Right lobe of liver (tissue), 6 donors: Measurements from ENCODE around the gene MS4A7. TPM values are rescaled to one million over a fixed set of nuclear protein-coding genes. Genes with fewer than 3 reads are reported as not detected.

Source experiments
- ATAC-seq, 4 donors: fragments of 200-7000 bp; cut with Tn5 transposase; one replicate each; pipeline ENCODE4 v1.9.1; 2020; ENCODE audit warnings: mild to moderate bottlenecking in 4 of 4, moderate library complexity in 4 of 4
- DNase-seq, 3 donors: peaks; one replicate each; pipeline ENCODE4 v3.0.0-alpha.2; 2020
- H3K27ac ChIP-seq, 3 donors: fragments of 200-600 bp; one replicate each; pipeline ENCODE4 v1.8.0; 2022
- H3K27me3 ChIP-seq, 2 donors: fragments of 200-600 bp; one replicate each; pipeline ENCODE4 v1.8.0; 2022
- H3K36me3 ChIP-seq, 4 donors: fragments of 200-600 bp; sonication (generic) in 1 of 4; one replicate each; pipeline versions ENCODE4 v1.5.1 to v1.8.0; 2017 to 2022; ENCODE audit warnings: control low read depth in 1 of 4
- H3K4me1 ChIP-seq, 4 donors: fragments of 200-600 bp; sonication (generic) in 1 of 4; one replicate each; pipeline versions ENCODE4 v1.5.1 to v1.8.0; 2017 to 2022; ENCODE audit warnings: control low read depth in 1 of 4
- H3K4me3 ChIP-seq, 3 donors: fragments of 200-600 bp; one replicate each; pipeline ENCODE4 v1.8.0; 2022
- H3K9me3 ChIP-seq, 4 donors: fragments of 200-600 bp; sonication (generic) in 1 of 4; one replicate each; pipeline versions ENCODE4 v1.5.1 to v1.8.0; 2017 to 2022; ENCODE audit warnings: control low read depth in 1 of 4
- POLR2A ChIP-seq: fragments of 450-650 bp; IDR thresholded peaks from one replicate; pipeline ENCODE4 v1.6.1; 2017; ENCODE audit warnings: antibody characterized with exemption, mild to moderate bottlenecking
- WGBS: methylation state at CpG from one replicate; pipeline ENCODE4 v1.1.6; 2018; ENCODE audit warnings: low coverage, low lambda C conversion rate; ENCODE audit not compliant: insufficient coverage; ENCODE audit errors: missing lambda C conversion rate; 5-methylcytosine and 5-hydroxymethylcytosine counted together
- intact Hi-C, 2 donors: fragments of 100-400 bp; cut with DNase I; formaldehyde crosslinking; loops; one replicate each; pipeline versions ENCODE4 v1.11.2 to v1.14.1; 2022
- total RNA-seq, 6 experiments: library from RNA; depleted of rRNA in 2 of 6; stranded (reverse); fragments of >200 nt in 2 of 6; fragmentation: NEBNext Ultra II Directional in 3 of 6; extraction: Animal tissue kit (Norgen Biotek cat#: 25700) in 3 of 6; gene quantifications; one replicate each; pipeline versions ENCODE4 v1.1.0 to v1.2.4, GENCODE V29; 2016 to 2023
- TF ChIP-seq, protein P1 (sequence below), 4 donors: fragments of 200-600 bp in 3 of 4; fragments of 450-650 bp in 1 of 4; IDR thresholded peaks; one replicate each; pipeline versions ENCODE4 v1.5.1 to v1.8.0; 2016 to 2022; ENCODE audit warnings: antibody characterized with exemption in 4 of 4, mild to moderate bottlenecking in 2 of 4
- donor health status: DM: no; HTN: yes; CAD: no.
- donor health status: DM: no; HTN: no; CAD: no.
- donor health status: DM: no; HTN: no; CAD: no.
- donor health status: DM: no; HTN: yes; CAD: no.
- donor health status: DM: no; HTN: yes; CAD: no.

MS4A7 gene
- total RNA-seq, 6 experiments from 2014 or later: 10.9 to 47.8 (median 21.7) TPM

DNA sequence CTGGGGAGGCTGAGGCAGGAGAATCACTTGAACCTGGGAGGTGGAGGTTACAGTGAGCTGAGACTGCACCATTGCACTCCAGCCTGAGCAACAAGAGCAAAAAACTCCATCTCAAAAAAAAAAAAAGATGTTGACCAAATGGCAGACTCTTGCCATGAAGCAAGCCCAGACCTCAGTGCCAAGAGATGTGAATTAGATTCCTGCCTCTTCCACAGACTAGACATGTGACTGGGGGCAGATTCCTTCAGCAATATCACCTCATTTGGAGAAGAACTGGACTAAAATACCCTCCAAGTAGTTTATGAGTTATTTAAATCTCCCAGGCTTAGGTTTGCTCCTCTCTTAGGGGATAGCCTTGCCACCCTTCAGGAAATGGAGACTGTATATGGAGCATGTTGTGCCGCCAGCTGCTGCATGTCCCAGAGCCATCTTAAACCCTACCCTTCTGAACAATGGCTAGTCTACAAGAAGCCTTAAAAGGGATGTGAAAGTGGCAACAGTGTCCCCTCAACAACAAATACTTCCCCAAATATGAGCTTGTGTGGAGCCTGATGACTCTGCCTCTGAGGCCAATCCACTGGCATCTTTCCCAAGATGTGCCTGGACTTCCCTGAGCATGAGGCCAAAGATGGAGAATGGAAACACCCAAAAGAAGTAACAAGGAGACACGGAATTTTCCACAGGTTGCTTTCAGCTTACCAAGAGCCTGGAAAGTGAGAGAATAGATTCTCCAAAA lies 763 bp upstream of the MS4A7 start:
- TF ChIP-seq, protein P1, sequence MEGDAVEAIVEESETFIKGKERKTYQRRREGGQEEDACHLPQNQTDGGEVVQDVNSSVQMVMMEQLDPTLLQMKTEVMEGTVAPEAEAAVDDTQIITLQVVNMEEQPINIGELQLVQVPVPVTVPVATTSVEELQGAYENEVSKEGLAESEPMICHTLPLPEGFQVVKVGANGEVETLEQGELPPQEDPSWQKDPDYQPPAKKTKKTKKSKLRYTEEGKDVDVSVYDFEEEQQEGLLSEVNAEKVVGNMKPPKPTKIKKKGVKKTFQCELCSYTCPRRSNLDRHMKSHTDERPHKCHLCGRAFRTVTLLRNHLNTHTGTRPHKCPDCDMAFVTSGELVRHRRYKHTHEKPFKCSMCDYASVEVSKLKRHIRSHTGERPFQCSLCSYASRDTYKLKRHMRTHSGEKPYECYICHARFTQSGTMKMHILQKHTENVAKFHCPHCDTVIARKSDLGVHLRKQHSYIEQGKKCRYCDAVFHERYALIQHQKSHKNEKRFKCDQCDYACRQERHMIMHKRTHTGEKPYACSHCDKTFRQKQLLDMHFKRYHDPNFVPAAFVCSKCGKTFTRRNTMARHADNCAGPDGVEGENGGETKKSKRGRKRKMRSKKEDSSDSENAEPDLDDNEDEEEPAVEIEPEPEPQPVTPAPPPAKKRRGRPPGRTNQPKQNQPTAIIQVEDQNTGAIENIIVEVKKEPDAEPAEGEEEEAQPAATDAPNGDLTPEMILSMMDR (IDR thresholded peaks at IDR 0.05): no peak
- peak; percentile 29 for TF ChIP-seq POLR2A
- peak overlapping the region in 2 of 3 donors; percentile 43 to 58 for H3K27ac ChIP-seq
- H3K9me3 ChIP-seq: no peaks in the 10 kb centered on the region
- no peaks in the 10 kb centered on the region for H3K27me3 ChIP-seq
- H3K36me3 ChIP-seq: no peaks in the 10 kb centered on the region
- peak in 2 of 3 donors; percentile 31 to 52 for DNase-seq
- H3K4me1 ChIP-seq: no peaks in the 10 kb centered on the region
- intact Hi-C loops: no loop called here
- 68% methylated on average over 2 of the region's 2 CpGs for whole genome bisulfite sequencing
- H3K4me3 ChIP-seq: no peak overlapping the region
- peak; percentile 61 to 68 (median 66) for ATAC-seq

DNA sequence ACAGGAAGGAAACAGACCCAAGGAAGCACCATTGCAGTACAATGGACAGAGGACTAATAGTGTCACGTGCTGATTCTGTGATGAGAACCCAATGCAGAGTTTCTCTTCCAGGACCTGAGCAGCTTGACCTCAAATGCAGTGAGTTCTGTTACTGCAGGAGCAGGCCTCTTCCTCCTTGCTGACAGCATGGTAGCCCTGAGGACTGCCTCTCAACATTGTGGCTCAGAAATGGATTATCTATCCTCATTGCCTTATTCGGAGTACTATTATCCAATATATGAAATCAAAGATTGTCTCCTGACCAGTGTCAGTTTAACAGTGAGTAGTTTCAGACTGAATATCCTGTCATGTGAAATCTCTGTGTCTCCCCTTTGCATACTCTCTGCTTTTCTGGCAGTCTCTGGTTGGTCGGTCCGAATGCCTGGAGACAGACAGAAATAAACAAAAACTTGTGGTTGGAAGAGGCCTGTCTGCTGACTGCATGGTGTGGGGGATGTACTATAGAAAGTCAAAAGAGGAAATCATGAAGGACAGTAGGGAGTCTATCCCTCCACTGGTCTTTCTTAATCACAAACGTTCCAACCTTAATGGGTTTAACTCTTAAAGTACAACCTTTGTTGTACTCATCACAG lies 11.1 kb downstream of the MS4A7 start:
- H3K27ac ChIP-seq: no peak overlapping the region
- H3K4me3 ChIP-seq: no peak overlapping the region
- no peak for TF ChIP-seq POLR2A
- TF ChIP-seq, protein P1 (IDR thresholded peaks at IDR 0.05): no peak
- intact Hi-C loops: no loop called here
- H3K27me3 ChIP-seq: no peaks in the 10 kb centered on the region
- H3K4me1 ChIP-seq: no peaks in the 10 kb centered on the region
- no peaks in the 10 kb centered on the region for H3K36me3 ChIP-seq
- no peak for DNase-seq
- 19% methylated on average over 5 of the region's 5 CpGs for WGBS
- ATAC-seq: peak; percentile 37 to 57 (median 47)
- no peaks in the 10 kb centered on the region for H3K9me3 ChIP-seq

DNA sequence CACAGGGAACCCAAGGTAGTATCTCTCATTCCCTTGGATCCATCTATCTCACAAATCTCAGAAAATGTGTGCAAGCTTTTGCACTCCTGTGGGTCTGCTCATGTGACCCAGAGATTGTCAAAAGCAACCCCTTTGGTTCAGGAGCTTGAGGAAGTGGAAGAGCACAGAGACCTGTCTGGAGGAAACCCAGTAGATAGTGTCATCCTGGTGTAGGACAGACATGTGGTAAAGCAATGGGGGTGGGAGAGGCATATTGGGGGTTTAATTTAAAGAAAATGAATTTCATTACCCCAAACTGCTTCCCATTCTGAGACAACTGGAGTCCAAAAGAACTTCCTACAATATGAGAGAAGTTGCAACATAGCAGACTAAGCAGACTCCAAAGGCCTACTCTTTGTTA lies 12.1 kb downstream of the MS4A7 start:
- no peaks in the 10 kb centered on the region for H3K9me3 ChIP-seq
- no peaks in the 10 kb centered on the region for H3K27me3 ChIP-seq
- ATAC-seq: peak in 1 of 4 donors; percentile 8
- TF ChIP-seq POLR2A: no peak
- TF ChIP-seq, protein P1 (IDR thresholded peaks at IDR 0.05): no peak
- DNase-seq: no peak
- no peaks in the 10 kb centered on the region for H3K4me1 ChIP-seq
- no peaks in the 10 kb centered on the region for H3K36me3 ChIP-seq
- no peak overlapping the region for H3K4me3 ChIP-seq
- intact Hi-C loops: no loop called here
- no peak overlapping the region for H3K27ac ChIP-seq

DNA sequence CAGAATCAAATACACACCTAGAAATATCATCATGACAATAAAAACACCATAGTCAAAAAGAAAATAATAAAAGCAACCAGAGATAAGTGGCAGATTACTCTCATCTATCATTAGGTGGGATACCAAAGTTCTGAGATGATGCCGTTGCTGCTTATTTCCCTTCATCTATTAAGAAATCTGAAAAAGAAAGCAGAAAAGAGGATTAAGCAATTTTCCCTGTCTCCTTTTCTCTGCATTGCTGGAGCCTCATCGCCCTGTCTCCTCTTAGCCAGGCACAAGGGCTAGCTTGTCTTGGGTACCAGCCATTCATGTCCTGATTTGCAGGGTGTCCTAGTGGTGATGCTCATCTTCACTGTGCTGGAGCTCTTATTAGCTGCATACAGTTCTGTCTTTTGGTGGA lies 14.0 kb downstream of the MS4A7 start:
- WGBS: 38% methylated on average over 2 of the region's 2 CpGs
- TF ChIP-seq POLR2A: no peak
- TF ChIP-seq, protein P1 (IDR thresholded peaks at IDR 0.05): no peak
- H3K36me3 ChIP-seq: no peaks in the 10 kb centered on the region
- H3K9me3 ChIP-seq: no peaks in the 10 kb centered on the region
- H3K27me3 ChIP-seq: no peaks in the 10 kb centered on the region
- intact Hi-C loops: no loop called here
- no peak for ATAC-seq
- H3K4me1 ChIP-seq: no peaks in the 10 kb centered on the region
- DNase-seq: no peak
- H3K27ac ChIP-seq: no peak overlapping the region
- no peak overlapping the region for H3K4me3 ChIP-seq
